DND-41 (cell line): ENCODE results near the gene ATG14.

Source experiments
- EZH2 ChIP-seq: IDR thresholded peaks from 3 replicates; pipeline ENCODE4 v1.6.1; 2012; ENCODE audit warnings: borderline replicate concordance, low read depth, mild to moderate bottlenecking, moderate library complexity, low read length, inconsistent platforms; ENCODE audit not compliant: severe bottlenecking
- TF ChIP-seq, protein P1 (sequence below): IDR thresholded peaks from 2 replicates; pipeline ENCODE4 v1.5.1; 2012; ENCODE audit warnings: borderline replicate concordance, low read length, moderate library complexity, mild to moderate bottlenecking; ENCODE audit not compliant: poor library complexity, severe bottlenecking; ENCODE audit errors: extremely low read depth

DNA sequence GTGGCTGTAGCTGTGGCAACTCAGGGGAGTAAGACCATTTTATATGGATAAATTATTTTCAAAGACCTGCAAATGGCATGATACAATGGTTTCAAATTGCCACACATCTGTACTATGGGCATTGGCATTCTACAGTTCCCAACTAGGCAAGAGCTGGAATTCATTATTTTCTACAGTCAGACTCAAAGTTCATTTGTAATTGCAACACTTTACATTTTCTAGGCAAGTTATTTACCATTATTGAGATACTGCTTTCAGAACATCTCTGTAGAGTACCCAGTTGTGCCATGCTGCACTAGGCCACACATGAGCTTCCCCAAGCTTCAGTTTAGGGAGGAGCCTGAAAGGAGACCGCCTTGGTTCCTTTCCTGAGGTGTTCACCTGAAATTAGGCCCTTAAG is 8.0 kb upstream of the ATG14 start:
- TF ChIP-seq, protein P1, sequence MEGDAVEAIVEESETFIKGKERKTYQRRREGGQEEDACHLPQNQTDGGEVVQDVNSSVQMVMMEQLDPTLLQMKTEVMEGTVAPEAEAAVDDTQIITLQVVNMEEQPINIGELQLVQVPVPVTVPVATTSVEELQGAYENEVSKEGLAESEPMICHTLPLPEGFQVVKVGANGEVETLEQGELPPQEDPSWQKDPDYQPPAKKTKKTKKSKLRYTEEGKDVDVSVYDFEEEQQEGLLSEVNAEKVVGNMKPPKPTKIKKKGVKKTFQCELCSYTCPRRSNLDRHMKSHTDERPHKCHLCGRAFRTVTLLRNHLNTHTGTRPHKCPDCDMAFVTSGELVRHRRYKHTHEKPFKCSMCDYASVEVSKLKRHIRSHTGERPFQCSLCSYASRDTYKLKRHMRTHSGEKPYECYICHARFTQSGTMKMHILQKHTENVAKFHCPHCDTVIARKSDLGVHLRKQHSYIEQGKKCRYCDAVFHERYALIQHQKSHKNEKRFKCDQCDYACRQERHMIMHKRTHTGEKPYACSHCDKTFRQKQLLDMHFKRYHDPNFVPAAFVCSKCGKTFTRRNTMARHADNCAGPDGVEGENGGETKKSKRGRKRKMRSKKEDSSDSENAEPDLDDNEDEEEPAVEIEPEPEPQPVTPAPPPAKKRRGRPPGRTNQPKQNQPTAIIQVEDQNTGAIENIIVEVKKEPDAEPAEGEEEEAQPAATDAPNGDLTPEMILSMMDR = no peak
- TF ChIP-seq EZH2 = no peak
